GM12864 (cell line): ENCODE data around the gene RGMB.

ENCODE experiments used
- DNase-seq: peaks from one replicate; pipeline ENCODE4 v3.0.0-alpha.2; 2011; ENCODE audit warnings: low read depth
- H3K4me3 ChIP-seq: 2 replicates; pipeline ENCODE4 v1.5.1; 2011; ENCODE audit warnings: mild to moderate bottlenecking, low read depth, low read length, control low read depth
- CTCF ChIP-seq: IDR thresholded peaks from 2 replicates; pipeline ENCODE4 v1.5.1; 2011; ENCODE audit warnings: low read depth, mild to moderate bottlenecking, moderate library complexity, low read length, control low read depth, inconsistent platforms; ENCODE audit errors: missing control alignments

RGMB gene

GRCh38 chr5:98836175-98836574, 62.7 kb downstream of the RGMB start:
- DNase-seq: no peak
- no peak for TF ChIP-seq CTCF
- no peak overlapping the region for H3K4me3 ChIP-seq

GRCh38 chr5:98839469-98840383, 66.3 kb downstream of the RGMB start:
- peak; percentile 19 for TF ChIP-seq CTCF
- no peak for DNase-seq

GRCh38 chr5:98840946-98841345, 67.5 kb downstream of the RGMB start:
- no peak overlapping the region for H3K4me3 ChIP-seq
- no peak for TF ChIP-seq CTCF
- no peak for DNase-seq

More at GRCh38 chr5:98839469-98840383, 66.3 kb downstream of the RGMB start:
- H3K4me3 ChIP-seq: no peak overlapping the region

GRCh38 chr5:98843481-98843880, 70.0 kb downstream of the RGMB start:
- no peak overlapping the region for H3K4me3 ChIP-seq
- TF ChIP-seq CTCF: no peak
- DNase-seq: no peak

- TF ChIP-seq CTCF: no peak
- no peak overlapping the region for H3K4me3 ChIP-seq
- DNase-seq: no peak
Measured at GRCh38 chr5:98844865-98845264, 71.4 kb downstream of the RGMB start.

GRCh38 chr5:98845878-98846277, 72.4 kb downstream of the RGMB start:
- no peak overlapping the region for H3K4me3 ChIP-seq
- no peak for DNase-seq
- no peak for TF ChIP-seq CTCF
